GM19035 (cell line): Measurements from ENCODE around the gene LSS.

Experiments used
- ATAC-seq: cut with Tn5 transposase; IDR thresholded peaks from one replicate; pipeline ENCODE4 v1.9.1; 2021; ENCODE audit not compliant: unreplicated experiment

Gene LSS

GRCh38 chr21:46228345-46229051, at the start of gene LSS:
LSS (minus strand) TSS chr21:46228774; CDS start chr21:46228745, 29 bp downstream.
- ATAC-seq: peak; percentile 79

- no peak for ATAC-seq
Measured at GRCh38 chr21:46274797-46275390, 46.3 kb upstream of the LSS start.

GRCh38 chr21:46273341-46273740, 44.8 kb upstream of the LSS start:
- no peak for ATAC-seq

- ATAC-seq: no peak
Measured at GRCh38 chr21:46269466-46269865, 40.9 kb upstream of the LSS start.

GRCh38 chr21:46268371-46268770, 39.8 kb upstream of the LSS start:
- ATAC-seq: no peak

- no peak for ATAC-seq
Measured at GRCh38 chr21:46266946-46267345, 38.4 kb upstream of the LSS start.

GRCh38 chr21:46265736-46266525, 37.4 kb upstream of the LSS start:
- no peak for ATAC-seq

GRCh38 chr21:46264690-46265144, 36.1 kb upstream of the LSS start:
- no peak for ATAC-seq

- ATAC-seq: no peak
Measured at GRCh38 chr21:46264046-46264689, 35.6 kb upstream of the LSS start.

- ATAC-seq: no peak
Measured at GRCh38 chr21:46256501-46256994, 28.0 kb upstream of the LSS start.

GRCh38 chr21:46255758-46256337, 27.3 kb upstream of the LSS start:
- ATAC-seq: no peak

- ATAC-seq: no peak
Measured at GRCh38 chr21:46255166-46255565, 26.6 kb upstream of the LSS start.

- ATAC-seq: peak; percentile 37
Measured at GRCh38 chr21:46254208-46254975, 25.8 kb upstream of the LSS start.

- peak; percentile 50 for ATAC-seq
Measured at GRCh38 chr21:46253610-46254124, 25.1 kb upstream of the LSS start.

- ATAC-seq: no peak
Measured at GRCh38 chr21:46252840-46253239, 24.3 kb upstream of the LSS start.

- ATAC-seq: no peak
Measured at GRCh38 chr21:46250146-46250725, 21.7 kb upstream of the LSS start.

GRCh38 chr21:46248827-46249226, 20.3 kb upstream of the LSS start:
- no peak for ATAC-seq

- ATAC-seq: no peak
Measured at GRCh38 chr21:46248422-46248782, 19.8 kb upstream of the LSS start.

- ATAC-seq: no peak
Measured at GRCh38 chr21:46247699-46248421, 19.3 kb upstream of the LSS start.
